ENCODE results near the gene ZCWPW1.
"Not testable (repeated sequence)": the region's sequence is repeated elsewhere in the genome, so short reads cannot be mapped to it uniquely, and the experiment has no call there.

The ZCWPW1 gene

DNA sequence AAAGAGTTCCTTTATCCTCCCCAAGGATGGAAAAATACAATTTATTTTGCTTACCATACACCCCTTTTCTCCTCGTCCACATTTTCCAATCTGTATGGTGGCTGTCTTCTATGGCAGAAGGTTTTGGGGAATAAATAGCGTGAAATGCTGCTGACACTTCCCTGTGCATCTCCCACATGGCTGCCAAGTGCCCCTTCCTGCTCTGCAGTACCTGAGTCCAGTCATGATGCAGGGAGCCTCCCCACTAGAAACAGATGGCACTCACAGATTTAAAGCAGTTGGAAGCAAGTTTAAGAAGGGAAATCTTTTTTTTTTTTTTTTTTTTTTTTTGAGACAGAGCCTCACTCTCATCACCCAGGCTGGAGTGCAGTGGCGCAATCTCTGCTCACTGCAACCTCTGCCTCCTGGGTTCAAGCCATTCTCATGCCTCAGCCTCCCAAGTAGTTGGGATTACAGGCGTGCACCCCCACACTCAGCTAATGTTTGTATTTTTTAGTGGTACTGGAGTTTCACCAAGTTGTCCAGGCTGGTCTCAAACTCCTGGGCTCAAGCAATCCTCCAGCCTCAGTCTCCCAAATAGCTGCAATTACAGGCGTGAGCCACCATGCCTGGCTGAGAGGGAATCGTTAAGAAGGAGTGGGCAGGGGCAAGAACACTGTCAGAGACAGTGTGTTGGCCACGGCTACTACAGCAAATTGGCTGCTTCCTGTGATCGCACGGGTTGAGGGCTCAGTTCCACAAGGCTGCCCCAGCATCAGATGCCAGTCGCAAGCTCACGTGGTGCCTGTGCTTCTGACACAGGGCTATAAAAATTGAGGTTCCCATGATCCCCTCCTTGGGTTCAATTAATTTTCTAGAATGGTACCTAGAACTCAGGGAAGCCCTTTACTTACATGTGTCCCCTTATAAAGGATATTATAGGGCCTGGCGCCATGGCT, 60.6 kb downstream of the ZCWPW1 start:
- Histone ChIP-seq H3K9me2 (ENCODE audit: low read depth, low read length) (no peaks in the 10 kb centered on the region), H3F3A (ENCODE audit: insufficient read depth, low read length) (peaks cover 11% of the 10 kb centered on the region; the same call in 1 of the 2 replicates), H3K4me2 (ENCODE audit: low read length) (no peak overlapping the region; the same call in 1 of the 2 replicates), H3K9me3 (ENCODE audit: low read length) (no peaks in the 10 kb centered on the region), H3K9ac (ENCODE audit: low read length) (no peak overlapping the region), H3K27ac (ENCODE audit: low read depth, low read length, poor library complexity, severe bottlenecking) (peak overlapping the region; percentile 95), H4K20me1 (ENCODE audit: insufficient read depth, low read length) (no peaks in the 10 kb centered on the region), H3K27me3 (ENCODE audit: insufficient read depth, low read length) (no peaks in the 10 kb centered on the region), H3K4me3 (ENCODE audit: low read depth, low read length, poor library complexity, severe bottlenecking) (no peak overlapping the region), H3K4me1 (ENCODE audit: insufficient read depth, low read length, severe bottlenecking) (peaks cover 65% of the 10 kb centered on the region), H2AFZ (ENCODE audit: low read length) (no peak overlapping the region), H3K36me3 (ENCODE audit: insufficient read depth, low read length) (peaks cover 25% of the 10 kb centered on the region), H3K79me2 (ENCODE audit: insufficient read depth, low read length) (no peaks in the 10 kb centered on the region)
- TF ChIP-seq, protein P1, sequence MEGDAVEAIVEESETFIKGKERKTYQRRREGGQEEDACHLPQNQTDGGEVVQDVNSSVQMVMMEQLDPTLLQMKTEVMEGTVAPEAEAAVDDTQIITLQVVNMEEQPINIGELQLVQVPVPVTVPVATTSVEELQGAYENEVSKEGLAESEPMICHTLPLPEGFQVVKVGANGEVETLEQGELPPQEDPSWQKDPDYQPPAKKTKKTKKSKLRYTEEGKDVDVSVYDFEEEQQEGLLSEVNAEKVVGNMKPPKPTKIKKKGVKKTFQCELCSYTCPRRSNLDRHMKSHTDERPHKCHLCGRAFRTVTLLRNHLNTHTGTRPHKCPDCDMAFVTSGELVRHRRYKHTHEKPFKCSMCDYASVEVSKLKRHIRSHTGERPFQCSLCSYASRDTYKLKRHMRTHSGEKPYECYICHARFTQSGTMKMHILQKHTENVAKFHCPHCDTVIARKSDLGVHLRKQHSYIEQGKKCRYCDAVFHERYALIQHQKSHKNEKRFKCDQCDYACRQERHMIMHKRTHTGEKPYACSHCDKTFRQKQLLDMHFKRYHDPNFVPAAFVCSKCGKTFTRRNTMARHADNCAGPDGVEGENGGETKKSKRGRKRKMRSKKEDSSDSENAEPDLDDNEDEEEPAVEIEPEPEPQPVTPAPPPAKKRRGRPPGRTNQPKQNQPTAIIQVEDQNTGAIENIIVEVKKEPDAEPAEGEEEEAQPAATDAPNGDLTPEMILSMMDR (IDR thresholded peaks at IDR 0.05; ENCODE audit: low read length): no peak
- no peak for TF ChIP-seq EZH2 (IDR thresholded peaks at IDR 0.05; ENCODE audit: borderline replicate concordance, low read length)

DNA sequence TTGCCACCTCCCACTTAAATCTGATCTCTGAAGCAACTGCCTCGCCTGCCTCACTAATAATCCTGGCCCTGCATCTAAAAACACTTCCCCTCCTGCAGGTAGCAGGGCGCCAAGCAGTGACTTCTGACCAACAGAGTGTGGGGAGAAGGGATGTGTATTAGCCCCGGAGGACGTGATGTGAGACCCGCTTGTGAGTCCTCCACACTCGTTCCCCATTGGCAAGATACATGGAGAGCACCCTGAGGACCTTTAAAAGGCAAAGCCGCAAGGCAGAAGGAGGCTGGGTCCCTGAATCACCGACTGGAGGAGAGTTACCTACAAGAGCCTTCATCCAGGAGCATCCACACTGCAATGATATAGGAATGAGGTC, 61.3 kb downstream of the ZCWPW1 start:
- Histone ChIP-seq H3K9me2 (ENCODE audit: low read depth, low read length) (no peaks in the 10 kb centered on the region), H3K79me2 (ENCODE audit: insufficient read depth, low read length) (no peaks in the 10 kb centered on the region), H4K20me1 (ENCODE audit: insufficient read depth, low read length) (no peaks in the 10 kb centered on the region), H3K4me3 (ENCODE audit: low read depth, low read length, poor library complexity, severe bottlenecking) (no peak overlapping the region), H3K9ac (ENCODE audit: low read length) (no peak overlapping the region; the same call in 1 of the 2 replicates), H2AFZ (ENCODE audit: low read length) (no peak overlapping the region), H3K9me3 (ENCODE audit: low read length) (no peaks in the 10 kb centered on the region), H3F3A (ENCODE audit: insufficient read depth, low read length) (peaks cover 11% of the 10 kb centered on the region; the same call in 1 of the 2 replicates), H3K36me3 (ENCODE audit: insufficient read depth, low read length) (peaks cover 32% of the 10 kb centered on the region), H3K27me3 (ENCODE audit: insufficient read depth, low read length) (no peaks in the 10 kb centered on the region), H3K27ac (ENCODE audit: low read depth, low read length, poor library complexity, severe bottlenecking) (peak overlapping the region; percentile 95), H3K4me2 (ENCODE audit: low read length) (no peak overlapping the region; the same call in 1 of the 2 replicates), H3K4me1 (ENCODE audit: insufficient read depth, low read length, severe bottlenecking) (peaks cover 62% of the 10 kb centered on the region)
- TF ChIP-seq EZH2 (IDR thresholded peaks at IDR 0.05; ENCODE audit: borderline replicate concordance, low read length): no peak
- TF ChIP-seq, protein P1 (IDR thresholded peaks at IDR 0.05; ENCODE audit: low read length): no peak

DNA sequence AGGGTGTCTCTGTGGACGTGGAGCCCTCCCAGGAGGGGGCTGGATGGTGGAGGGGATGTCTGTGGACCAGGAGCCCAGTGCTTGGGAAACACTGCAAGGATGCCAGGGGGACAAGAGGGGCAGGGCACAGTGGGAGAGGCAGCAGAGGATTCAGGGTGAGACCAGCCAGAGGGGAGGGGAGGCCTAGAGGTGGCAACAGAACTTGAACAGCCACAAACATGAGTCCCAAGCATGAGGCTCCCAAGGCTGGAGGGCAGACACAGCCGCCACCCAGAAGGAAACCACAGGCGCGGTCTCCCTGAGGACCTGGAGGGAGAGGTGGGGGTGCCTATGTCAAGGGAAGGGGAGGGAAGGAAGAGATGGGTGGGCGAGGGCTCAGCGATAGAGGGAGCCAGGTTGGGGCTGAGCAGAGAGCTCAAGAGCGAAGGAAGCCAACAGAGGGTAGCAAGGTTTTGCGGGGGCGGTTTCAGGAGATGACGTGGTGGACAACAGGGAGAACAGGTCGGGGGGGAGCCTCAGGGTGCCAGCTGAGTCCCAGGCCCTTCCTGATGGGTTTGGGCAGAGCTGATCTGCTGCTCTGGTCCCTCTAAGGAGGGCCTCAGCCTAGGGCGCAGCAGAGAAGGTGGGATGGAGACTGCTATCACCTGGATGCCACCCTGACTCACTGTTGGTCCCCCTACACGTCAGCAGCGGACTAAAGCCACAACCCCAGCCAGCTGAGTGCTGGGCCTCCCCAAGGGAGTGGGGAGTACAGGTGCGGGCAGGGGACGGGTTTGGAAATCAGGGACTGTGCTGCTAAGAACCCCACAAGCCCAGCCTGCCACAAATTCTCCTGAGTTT, 61.9 kb downstream of the ZCWPW1 start:
- no peaks in the 10 kb centered on the region for H4K20me1 ChIP-seq (ENCODE audit: insufficient read depth, low read length)
- H3K9ac ChIP-seq (ENCODE audit: low read length): no peak overlapping the region; the same call in 1 of the 2 replicates
- H3F3A ChIP-seq (ENCODE audit: insufficient read depth, low read length): peaks cover 11% of the 10 kb centered on the region; the same call in 1 of the 2 replicates
- TF ChIP-seq, protein P1 (IDR thresholded peaks at IDR 0.05; ENCODE audit: low read length): peak; percentile 11; the same call in 1 of the 2 replicates
- TF ChIP-seq EZH2 (IDR thresholded peaks at IDR 0.05; ENCODE audit: borderline replicate concordance, low read length): no peak
- peak overlapping the region; percentile 17; the same call in 1 of the 2 replicates for H3K4me2 ChIP-seq (ENCODE audit: low read length)
- no peaks in the 10 kb centered on the region for H3K9me3 ChIP-seq (ENCODE audit: low read length)
- H2AFZ ChIP-seq (ENCODE audit: low read length): no peak overlapping the region
- peaks cover 62% of the 10 kb centered on the region for H3K4me1 ChIP-seq (ENCODE audit: insufficient read depth, low read length, severe bottlenecking)
- peak overlapping the region; percentile 95 for H3K27ac ChIP-seq (ENCODE audit: low read depth, low read length, poor library complexity, severe bottlenecking)
- H3K79me2 ChIP-seq (ENCODE audit: insufficient read depth, low read length): no peaks in the 10 kb centered on the region
- no peaks in the 10 kb centered on the region for H3K27me3 ChIP-seq (ENCODE audit: insufficient read depth, low read length)
- no peak overlapping the region for H3K4me3 ChIP-seq (ENCODE audit: low read depth, low read length, poor library complexity, severe bottlenecking)
- peaks cover 38% of the 10 kb centered on the region for H3K36me3 ChIP-seq (ENCODE audit: insufficient read depth, low read length)
- no peaks in the 10 kb centered on the region for H3K9me2 ChIP-seq (ENCODE audit: low read depth, low read length)

DNA sequence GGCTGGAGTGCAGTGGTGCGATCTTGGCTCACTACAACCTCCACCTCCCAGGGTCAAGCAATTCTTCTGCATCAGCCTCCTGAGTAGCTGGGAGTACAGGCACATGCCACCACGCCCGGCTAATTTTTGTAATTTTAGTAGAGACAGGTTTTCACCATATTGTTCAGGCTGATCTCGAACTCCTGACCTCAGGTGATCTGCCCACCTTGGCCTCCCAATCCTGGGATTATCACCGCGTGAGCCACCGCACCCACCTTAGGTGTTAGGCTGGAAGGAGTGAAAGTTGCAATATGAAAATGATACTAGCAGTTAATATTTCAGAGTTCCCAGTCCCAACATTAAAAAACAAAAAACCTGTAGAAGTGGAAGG, 62.5 kb downstream of the ZCWPW1 start:
- not testable (repeated sequence) for H4K20me1 ChIP-seq (ENCODE audit: insufficient read depth, low read length); H3K9me3 ChIP-seq (ENCODE audit: low read length); H3K4me3 ChIP-seq (ENCODE audit: low read depth, low read length, poor library complexity, severe bottlenecking); H3K9me2 ChIP-seq (ENCODE audit: low read depth, low read length); H3K9ac ChIP-seq (ENCODE audit: low read length); H2AFZ ChIP-seq (ENCODE audit: low read length); H3K27me3 ChIP-seq (ENCODE audit: insufficient read depth, low read length); H3K79me2 ChIP-seq (ENCODE audit: insufficient read depth, low read length)
- peaks cover 45% of the 10 kb centered on the region for H3K36me3 ChIP-seq (ENCODE audit: insufficient read depth, low read length)
- peaks cover 11% of the 10 kb centered on the region; the same call in 1 of the 2 replicates for H3F3A ChIP-seq (ENCODE audit: insufficient read depth, low read length)
- H3K4me2 ChIP-seq (ENCODE audit: low read length): peak overlapping the region; percentile 17; the same call in 1 of the 2 replicates
- peaks cover 62% of the 10 kb centered on the region for H3K4me1 ChIP-seq (ENCODE audit: insufficient read depth, low read length, severe bottlenecking)
- H3K27ac ChIP-seq (ENCODE audit: low read depth, low read length, poor library complexity, severe bottlenecking): peak overlapping the region; percentile 95
